GM13977 (cell line): ENCODE measurements around the gene IL1RAPL1.
"Not testable (repeated sequence)": the region's sequence is repeated elsewhere in the genome, so short reads cannot be mapped to it uniquely, and the experiment has no call there.

Source experiments
- DNase-seq: peaks from one replicate; pipeline ENCODE4 v3.0.0; 2012; ENCODE audit warnings: low spot score
- in situ Hi-C: fragments of 300-500 bp; cut with MboI; formaldehyde crosslinking; loops from one replicate; pipeline ENCODE4 v1.12.0; 2022; ENCODE audit warnings: low sequenced_read_pairs, low pct_unique_long_range_greater_than_20kb, mixed read lengths, inconsistent platforms; ENCODE audit not compliant: unreplicated experiment
- TF ChIP-seq, protein P1 (sequence below): IDR thresholded peaks from 2 replicates; pipeline ENCODE4 v1.5.1; 2012; ENCODE audit warnings: mild to moderate bottlenecking, control low read depth; ENCODE audit not compliant: insufficient read depth; ENCODE audit errors: extremely low read depth, missing control alignments

IL1RAPL1 gene

DNA sequence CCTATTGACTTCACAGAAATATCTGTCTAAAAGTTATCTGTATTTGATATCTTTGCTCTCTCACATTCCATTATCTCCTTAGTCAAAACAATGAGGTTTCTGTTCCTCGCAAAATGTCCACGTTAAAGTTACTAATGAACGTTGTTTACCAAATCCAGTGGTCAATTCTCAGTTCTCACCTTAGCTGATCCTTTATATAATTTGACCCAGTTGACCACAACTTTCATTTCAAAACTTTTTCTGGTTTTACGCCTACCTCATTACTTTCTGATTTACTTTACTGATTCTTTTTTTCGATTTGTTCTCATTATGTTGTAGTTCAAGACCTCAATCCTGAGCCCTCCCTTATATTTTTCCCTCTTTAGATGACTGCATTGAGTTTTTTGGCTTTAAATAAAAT lies 186.6 kb downstream of the IL1RAPL1 start:
- TF ChIP-seq, protein P1, sequence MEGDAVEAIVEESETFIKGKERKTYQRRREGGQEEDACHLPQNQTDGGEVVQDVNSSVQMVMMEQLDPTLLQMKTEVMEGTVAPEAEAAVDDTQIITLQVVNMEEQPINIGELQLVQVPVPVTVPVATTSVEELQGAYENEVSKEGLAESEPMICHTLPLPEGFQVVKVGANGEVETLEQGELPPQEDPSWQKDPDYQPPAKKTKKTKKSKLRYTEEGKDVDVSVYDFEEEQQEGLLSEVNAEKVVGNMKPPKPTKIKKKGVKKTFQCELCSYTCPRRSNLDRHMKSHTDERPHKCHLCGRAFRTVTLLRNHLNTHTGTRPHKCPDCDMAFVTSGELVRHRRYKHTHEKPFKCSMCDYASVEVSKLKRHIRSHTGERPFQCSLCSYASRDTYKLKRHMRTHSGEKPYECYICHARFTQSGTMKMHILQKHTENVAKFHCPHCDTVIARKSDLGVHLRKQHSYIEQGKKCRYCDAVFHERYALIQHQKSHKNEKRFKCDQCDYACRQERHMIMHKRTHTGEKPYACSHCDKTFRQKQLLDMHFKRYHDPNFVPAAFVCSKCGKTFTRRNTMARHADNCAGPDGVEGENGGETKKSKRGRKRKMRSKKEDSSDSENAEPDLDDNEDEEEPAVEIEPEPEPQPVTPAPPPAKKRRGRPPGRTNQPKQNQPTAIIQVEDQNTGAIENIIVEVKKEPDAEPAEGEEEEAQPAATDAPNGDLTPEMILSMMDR: no peak
- in situ Hi-C loops: no loop called here
- no peak for DNase-seq

DNA sequence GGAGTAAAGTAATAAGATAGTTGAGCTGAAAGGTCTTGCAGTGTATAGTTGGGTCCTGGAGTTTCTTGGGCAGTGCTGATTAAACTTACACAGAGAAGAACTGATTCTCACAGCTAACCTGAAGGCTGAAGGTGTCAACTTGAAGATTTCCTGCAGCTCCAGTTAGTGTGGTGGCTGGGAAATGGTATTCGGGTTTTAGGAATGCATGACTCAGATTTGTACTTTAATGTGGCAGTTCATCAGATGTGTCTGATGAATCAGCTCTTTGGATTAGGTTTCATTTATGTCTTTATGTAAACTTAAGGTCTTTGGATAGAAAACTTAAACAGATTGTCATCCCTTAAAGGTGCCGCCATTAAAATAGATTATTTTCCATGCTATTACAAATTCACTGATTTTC lies 200.0 kb downstream of the IL1RAPL1 start:
- TF ChIP-seq, protein P1: no peak
- in situ Hi-C loops: no loop called here
- DNase-seq: no peak

DNA sequence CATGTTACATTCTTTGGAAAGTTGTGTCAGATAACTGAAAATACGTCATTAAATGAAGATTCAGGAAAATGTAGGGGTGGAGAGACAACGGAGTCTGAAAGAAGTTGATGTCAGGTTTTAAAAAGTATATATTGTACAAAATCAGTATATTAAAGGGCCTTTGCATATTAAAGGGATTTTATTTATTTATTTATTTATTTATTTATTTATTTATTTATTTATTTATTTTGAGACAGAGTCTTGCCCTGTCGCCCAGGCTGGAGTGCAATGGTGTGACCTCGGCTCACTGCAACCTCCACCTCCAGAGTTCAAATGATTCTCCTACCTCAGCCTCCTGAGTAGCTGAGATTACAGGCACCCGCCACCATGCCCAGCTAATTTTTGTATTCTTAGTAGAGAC lies 213.4 kb downstream of the IL1RAPL1 start:
- DNase-seq, in situ Hi-C loops: not testable (repeated sequence)

DNA sequence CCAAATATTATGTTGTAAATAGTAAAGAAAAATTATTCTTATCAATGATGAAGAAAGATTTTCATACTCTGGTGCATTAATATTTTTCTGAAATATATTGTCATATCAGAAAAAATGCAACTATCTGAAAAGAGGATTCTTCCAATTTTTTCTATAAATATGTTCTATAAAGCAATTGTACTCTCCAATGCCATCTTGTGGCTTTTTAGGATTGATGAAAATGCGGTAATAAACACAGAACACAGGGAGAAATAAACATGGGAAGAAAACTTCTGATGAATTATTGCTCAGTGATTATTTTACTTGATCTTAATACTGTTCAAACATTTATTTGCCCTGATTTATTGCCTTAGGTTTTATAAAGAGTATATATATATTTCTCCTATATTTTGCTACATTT lies 215.4 kb downstream of the IL1RAPL1 start:
- in situ Hi-C loops: no loop called here
- DNase-seq: no peak
- TF ChIP-seq, protein P1: no peak

DNA sequence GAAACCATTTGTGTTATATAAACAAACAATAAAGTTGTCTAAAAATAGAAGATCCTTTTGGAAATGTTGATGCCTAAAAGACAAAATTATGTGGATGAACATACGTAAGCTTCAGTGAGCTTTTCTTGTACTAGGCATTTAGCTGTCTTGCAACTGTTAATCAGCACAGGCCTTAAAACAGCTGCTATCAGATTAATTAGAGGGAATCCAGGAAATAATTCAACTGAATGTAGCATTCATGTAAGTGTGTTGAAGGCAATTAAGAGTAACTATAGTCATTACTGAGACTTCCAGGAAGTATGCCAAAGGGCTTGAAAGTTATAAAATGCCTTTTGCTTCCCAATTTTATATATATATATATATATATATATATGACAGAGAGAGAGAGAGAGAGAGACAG lies 248.7 kb downstream of the IL1RAPL1 start:
- TF ChIP-seq, protein P1: no peak
- in situ Hi-C loops: no loop called here
- DNase-seq: no peak

DNA sequence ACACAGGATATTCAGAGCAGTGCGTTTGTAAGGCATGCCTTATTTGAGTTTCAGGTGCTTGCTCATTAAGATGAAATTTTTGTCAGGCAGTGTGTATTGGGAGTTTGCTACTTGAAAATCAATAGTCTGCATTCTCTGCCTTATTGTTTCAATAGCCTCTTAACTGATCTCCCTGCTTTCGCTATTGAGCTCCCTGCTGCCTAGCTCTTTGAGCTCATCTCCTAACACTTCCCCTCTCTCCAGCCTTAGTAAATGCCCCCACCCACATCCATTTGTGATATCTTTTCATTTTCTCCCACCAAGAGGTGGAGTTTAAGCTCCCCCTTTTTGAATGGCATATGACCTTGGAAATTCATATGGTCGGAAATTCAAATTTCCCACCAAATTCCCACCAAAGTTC lies 256.6 kb downstream of the IL1RAPL1 start:
- in situ Hi-C loops: no loop called here
- TF ChIP-seq, protein P1: no peak
- DNase-seq: no peak

DNA sequence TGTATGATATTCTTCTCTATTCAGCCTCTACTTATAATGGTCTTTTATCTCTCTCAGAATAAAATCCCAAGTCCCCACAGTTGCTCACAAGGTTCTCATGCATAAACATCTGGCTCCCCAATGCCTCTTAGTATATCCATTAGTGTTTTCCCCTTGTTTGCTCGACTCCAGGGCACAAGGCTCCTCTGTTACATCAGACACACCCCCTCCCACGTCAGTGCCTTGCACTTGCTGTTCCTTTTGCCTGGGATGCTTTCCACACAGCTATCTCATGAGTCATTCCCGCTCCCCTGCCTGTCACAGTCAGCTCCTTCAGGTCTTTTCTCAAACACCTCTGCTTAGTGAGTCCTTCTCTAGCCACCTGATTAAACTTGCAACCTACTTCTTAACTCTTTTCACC lies 260.2 kb downstream of the IL1RAPL1 start:
- no peak for DNase-seq
- in situ Hi-C loops: no loop called here
- TF ChIP-seq, protein P1: no peak
